SHP77 (cell line): ENCODE data around the gene RALGPS2.

Experiments used
- DNase-seq, 2 experiments: peaks; one replicate each; lab custom pipeline; 2025; lab: John Stamatoyannopoulos, UW

The RALGPS2 gene, protein sequence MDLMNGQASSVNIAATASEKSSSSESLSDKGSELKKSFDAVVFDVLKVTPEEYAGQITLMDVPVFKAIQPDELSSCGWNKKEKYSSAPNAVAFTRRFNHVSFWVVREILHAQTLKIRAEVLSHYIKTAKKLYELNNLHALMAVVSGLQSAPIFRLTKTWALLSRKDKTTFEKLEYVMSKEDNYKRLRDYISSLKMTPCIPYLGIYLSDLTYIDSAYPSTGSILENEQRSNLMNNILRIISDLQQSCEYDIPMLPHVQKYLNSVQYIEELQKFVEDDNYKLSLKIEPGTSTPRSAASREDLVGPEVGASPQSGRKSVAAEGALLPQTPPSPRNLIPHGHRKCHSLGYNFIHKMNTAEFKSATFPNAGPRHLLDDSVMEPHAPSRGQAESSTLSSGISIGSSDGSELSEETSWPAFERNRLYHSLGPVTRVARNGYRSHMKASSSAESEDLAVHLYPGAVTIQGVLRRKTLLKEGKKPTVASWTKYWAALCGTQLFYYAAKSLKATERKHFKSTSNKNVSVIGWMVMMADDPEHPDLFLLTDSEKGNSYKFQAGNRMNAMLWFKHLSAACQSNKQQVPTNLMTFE

DNA sequence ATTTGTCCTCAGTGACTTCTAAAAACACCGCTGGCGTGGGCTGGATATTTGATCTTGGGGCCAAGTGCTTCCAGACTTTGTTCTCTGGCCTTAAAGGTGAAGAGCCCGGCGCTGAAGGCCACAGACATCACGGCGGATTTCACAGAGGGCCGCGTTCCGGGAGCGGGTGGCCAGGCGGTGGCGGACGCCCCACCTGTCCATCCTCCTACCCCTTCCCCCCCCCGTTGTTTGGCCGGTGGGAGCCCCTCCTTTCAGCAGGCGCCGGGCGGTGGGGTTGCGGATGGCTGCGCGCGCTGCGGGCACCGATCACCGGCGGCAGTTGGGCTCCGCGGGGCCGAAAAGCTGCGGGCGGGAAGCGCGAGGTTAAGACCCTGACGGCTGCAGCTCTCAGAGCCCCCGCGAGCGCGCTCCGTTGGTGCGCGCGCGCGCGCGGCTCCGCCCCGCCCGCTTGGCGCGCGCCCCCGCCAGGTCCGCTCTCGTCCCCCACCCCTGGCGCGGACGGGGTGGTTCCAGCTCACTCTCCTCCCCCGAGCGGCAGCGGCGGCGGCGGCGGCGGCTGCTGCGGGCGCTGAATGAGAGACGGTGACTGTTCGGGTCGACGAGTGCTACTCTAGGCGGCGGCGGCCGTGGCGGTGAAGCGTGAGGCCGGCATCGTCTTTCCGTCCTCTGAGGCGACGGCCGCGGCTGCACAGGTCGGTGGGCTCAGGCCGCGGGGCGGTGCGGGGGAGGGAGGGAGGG lies at the start of gene RALGPS2:
TSS of gene RALGPS2 (plus strand) at position 517 of the 738 bp plus-strand sequence. CDS start 51,521 bp downstream, outside the sequence.
- peak; percentile 11 to 26 for DNase-seq

DNA sequence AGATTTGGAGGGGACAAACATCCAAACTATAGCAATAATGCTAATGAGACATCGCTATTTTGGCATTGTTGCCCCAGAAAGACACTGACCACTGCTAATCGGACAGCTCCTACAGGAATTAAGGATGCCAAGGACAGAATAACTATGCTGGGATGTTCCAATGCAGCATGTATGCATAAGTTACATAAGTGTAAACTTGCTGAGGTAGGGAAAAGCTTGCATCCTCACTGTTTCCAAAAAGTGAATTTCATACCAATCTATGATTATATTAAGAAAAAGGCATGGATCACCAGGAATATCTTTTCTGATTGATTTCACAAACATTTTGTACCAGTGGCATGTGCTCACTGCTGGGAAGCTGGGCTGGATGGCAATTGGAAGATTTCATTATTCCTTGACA lies 45.8 kb upstream of the RALGPS2 start:
- no peak for DNase-seq

- no peak for DNase-seq
Measured at GRCh38 chr1:178682429-178682828, 42.6 kb upstream of the RALGPS2 start.

DNA sequence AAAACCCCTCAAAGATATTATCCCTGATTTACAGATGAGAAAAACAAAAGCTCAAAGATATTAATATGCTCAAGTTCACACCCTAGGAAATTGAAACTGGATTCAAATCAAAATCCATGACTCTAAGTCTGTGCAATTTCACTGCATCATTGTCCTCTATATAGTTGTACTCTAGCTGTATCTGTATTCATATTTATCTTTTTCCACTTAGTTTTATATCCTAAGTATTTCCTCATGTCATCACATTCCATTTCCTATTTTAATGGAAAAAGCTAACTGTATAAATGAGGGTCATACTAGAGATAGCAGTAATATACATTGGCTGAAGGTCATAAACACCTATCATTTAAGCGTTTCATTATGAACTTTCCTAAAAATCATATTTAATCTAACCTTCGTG lies 42.2 kb upstream of the RALGPS2 start:
- DNase-seq = no peak

DNA sequence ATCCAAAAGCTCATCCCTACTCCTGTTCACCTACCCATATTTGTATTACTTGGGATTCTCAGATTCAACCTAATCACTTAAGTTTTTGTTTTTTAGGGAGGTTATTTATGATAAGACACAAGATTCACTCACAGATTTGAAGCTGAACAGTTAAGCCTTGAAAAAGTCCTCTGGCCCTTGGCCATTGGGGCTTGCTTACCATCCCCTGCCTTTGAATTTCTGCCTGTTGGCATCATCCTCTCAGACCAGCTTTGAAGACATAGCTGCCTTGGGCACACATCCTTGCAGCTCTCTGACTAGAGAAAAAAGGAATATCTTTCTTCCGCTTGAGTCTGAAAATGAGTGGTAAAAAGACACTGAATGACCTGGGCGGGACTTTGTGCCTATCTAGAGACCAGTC lies 41.8 kb upstream of the RALGPS2 start:
- DNase-seq = no peak

DNA sequence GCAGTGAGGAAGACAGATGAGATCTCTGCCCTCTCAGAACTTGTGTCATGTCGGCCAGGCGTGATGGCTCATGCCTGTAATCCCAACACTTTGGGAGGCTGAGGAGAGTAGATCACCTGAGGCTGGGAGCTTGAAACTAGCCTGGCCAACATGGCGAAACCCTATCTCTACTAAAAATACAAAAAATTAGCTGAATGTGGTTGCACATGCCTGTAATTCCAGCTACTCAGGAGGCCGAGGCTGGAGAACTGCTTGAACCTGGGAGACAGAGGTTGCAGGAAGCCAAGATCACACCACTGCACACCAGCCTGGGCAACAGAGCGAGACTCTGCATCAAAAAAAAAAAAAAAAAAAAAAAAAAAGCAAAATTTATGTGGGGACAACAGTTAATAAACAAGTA lies 40.9 kb upstream of the RALGPS2 start:
- DNase-seq = no peak

DNA sequence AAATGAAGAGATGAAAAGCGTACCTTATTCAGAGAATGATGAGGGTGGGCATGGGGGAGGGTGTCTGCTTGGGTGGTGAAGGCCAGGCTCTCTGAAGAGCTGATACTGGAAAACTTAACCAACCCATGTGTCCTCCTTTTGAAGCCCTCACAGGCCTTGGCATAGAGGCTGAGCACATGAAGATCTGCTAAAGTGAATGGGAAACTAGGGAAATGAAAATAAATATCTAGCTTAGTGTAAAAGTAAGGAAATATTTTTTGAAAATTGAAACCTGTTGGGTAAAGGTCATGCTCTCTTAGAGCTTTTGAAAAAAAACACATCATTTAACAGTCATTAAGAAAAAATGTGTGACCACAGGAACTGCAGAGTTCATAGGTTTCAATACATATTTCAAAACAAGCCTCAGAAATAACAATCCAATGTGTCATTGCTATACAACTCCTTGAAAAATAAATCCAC lies 40.5 kb upstream of the RALGPS2 start:
- no peak for DNase-seq

GRCh38 chr1:178686407-178686806 lies 38.6 kb upstream of the RALGPS2 start:
- no peak for DNase-seq

GRCh38 chr1:178688244-178688643 lies 36.8 kb upstream of the RALGPS2 start:
- DNase-seq = no peak

DNA sequence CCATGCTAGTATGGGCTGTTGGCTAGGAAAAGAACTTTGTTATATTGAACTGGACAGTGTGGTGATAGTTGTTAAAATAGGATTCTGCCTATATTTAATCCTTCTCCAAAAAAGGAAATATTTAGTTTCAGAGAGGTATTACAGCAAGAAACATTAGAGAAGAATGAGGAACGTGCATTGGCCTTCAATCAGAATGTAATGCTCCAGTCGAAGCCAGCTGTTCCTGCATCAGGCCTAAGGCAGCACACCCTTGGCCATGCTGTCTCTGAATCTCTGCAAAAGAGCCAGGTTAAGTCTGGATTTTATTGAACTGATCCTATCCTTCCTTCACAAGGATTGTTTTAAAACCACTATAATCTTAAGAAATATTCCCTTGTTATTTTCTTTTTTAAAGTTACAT lies 35.3 kb upstream of the RALGPS2 start:
- no peak for DNase-seq

DNA sequence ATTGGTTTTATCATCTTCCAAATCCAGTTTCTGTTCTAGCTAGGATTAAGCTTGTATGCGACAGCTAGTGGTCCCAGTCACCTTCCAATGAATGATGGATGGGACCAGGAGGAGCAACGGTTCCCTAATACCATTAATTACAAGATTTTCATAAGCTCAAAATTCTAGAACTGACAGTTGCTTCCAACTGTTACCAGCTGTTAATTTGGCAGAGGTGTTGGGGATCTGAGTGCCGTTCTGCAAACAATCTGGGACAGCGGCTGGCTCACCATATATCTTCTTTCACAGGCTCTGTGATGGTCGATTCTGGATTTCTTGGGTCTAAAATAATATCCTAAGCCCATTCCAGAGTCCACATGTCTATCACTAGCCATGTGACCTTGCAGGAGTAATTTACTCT lies 34.5 kb upstream of the RALGPS2 start:
- DNase-seq = no peak

GRCh38 chr1:178692564-178693327 lies 32.3 kb upstream of the RALGPS2 start:
- no peak for DNase-seq

DNA sequence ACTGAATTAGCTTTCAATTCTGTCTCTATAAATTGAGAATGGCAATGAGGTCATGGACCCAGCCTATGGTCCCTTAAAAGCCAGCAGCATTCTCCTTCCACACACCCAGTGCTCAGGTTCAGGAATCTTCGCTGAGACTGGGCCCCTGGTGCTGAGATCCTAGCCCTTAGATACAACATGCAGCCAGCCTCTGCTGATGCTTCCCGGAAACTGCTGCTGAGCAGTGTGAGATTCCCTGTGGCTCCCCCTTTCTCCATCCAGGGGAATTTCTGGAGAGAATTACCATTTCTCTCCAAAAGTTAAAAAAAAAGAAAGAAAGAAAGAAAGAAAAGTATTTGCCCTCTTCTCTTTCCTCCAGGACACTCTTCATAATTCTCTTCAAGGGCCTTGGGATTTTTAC lies 31.7 kb upstream of the RALGPS2 start:
- no peak for DNase-seq

- no peak for DNase-seq
Measured at GRCh38 chr1:178694923-178695525, 30.0 kb upstream of the RALGPS2 start.

DNA sequence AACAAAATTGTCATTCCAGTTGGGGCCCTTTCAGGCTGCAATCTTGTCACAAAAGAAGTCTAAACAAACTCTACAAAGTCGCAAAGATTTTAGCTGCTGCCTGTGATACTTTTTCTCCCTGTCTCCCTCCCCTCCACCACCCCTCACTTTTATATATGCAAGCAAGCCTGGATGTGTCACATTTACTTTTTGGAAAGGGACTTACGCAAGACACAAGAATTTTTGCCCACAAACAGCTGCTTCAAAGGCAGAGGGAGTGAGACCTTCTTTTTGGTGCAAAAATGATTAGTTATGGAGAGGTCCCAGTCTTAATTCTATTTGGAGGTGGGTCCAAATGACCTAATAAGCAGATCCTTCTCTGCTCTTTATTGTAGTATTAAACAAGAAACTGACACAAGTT lies 22.9 kb upstream of the RALGPS2 start:
- DNase-seq = no peak

- no peak for DNase-seq
Measured at GRCh38 chr1:178704833-178705232, 20.2 kb upstream of the RALGPS2 start.

- DNase-seq = no peak
Measured at GRCh38 chr1:178706432-178706831, 18.6 kb upstream of the RALGPS2 start.

- DNase-seq = no peak
Measured at GRCh38 chr1:178713259-178713658, 11.8 kb upstream of the RALGPS2 start.

GRCh38 chr1:178714453-178714852 lies 10.6 kb upstream of the RALGPS2 start:
- no peak for DNase-seq

- no peak for DNase-seq
Measured at GRCh38 chr1:178716111-178716510, 8.9 kb upstream of the RALGPS2 start.

DNA sequence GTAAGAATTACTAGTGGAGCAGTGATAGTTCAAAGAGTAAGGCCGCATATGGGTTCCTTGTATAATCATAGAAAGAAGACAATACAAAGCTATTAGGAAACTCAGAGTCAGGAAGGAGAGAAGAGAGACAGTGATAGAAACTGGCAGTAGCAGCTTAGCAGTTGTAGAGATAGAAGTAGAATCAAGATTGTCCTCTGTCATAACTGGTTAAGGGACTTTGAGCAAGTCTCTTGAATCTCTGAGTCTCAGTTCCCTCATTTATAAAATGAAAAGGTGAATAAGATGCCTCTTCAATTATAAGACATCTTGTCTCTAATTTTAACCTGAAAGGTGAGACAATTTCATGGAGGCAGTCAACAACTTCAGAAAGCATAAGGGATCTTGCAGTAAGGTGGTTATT lies 6.5 kb upstream of the RALGPS2 start:
- no peak for DNase-seq

- DNase-seq = no peak
Measured at GRCh38 chr1:178723546-178723945, 1.5 kb upstream of the RALGPS2 start.
